ENCODE data around the gene CCDC102B. TPM values are rescaled to one million over a fixed set of nuclear protein-coding genes. Genes with fewer than 3 reads are reported as not detected.

CCDC102B gene
- total RNA-seq, 1 donor from 2014 or later = 8.1 TPM

DNA sequence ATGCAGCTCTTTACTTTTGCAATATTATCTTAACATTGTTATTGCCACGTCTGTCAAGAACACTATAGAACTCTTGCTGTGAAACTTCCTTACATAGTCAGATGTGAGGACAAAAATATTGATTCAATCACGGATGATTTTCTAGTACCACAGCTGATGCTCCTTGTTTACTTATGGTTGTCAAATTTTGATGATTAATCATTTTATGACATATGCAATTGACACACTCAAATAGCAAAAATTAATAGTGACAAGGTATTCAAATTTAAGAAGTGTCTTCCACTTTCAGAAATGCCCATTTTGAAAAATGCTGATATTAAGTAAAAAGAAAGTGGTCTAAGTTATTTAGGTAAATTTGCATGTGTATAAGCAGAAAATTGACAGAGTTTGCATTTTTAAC lies 284.0 kb downstream of the CCDC102B start:
- Mint-ChIP-seq H3K36me3 (ENCODE audit: low read depth) (no peaks in the 10 kb centered on the region), H3K4me1 (ENCODE audit: low read depth) (no peaks in the 10 kb centered on the region), H3K4me3 (ENCODE audit: unreplicated experiment) (no peak overlapping the region), H3K9me3 (ENCODE audit: low read depth) (no peaks in the 10 kb centered on the region), H3K27me3 (ENCODE audit: low read depth) (no peaks in the 10 kb centered on the region), H3K27ac (ENCODE audit: unreplicated experiment) (no peak overlapping the region)
- no peak for DNase-seq (ENCODE audit: low spot score)
- TF ChIP-seq, protein P1, sequence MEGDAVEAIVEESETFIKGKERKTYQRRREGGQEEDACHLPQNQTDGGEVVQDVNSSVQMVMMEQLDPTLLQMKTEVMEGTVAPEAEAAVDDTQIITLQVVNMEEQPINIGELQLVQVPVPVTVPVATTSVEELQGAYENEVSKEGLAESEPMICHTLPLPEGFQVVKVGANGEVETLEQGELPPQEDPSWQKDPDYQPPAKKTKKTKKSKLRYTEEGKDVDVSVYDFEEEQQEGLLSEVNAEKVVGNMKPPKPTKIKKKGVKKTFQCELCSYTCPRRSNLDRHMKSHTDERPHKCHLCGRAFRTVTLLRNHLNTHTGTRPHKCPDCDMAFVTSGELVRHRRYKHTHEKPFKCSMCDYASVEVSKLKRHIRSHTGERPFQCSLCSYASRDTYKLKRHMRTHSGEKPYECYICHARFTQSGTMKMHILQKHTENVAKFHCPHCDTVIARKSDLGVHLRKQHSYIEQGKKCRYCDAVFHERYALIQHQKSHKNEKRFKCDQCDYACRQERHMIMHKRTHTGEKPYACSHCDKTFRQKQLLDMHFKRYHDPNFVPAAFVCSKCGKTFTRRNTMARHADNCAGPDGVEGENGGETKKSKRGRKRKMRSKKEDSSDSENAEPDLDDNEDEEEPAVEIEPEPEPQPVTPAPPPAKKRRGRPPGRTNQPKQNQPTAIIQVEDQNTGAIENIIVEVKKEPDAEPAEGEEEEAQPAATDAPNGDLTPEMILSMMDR (IDR thresholded peaks at IDR 0.05) = no peak

DNA sequence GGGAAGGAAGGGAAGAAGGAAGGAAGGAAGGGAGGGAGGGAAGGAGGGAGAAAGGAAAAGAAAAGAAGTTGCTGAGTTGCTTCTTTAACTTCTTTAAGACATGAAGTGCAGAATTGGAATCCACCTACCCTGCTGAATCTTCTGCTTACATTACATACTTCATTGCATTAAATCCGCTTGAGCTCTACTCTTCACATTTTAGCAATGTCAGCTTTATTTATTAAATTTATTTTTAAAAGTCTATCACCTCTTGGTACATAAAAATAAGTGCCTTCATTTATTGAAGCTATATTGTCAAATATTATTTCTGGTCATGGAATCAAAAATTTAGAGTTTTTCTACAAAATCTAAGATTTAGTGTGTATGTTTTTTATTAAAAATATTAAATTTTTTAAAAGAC lies 284.6 kb downstream of the CCDC102B start:
- Mint-ChIP-seq H3K4me3 (ENCODE audit: unreplicated experiment) (no peak overlapping the region), H3K4me1 (ENCODE audit: low read depth) (no peaks in the 10 kb centered on the region), H3K27ac (ENCODE audit: unreplicated experiment) (no peak overlapping the region), H3K36me3 (ENCODE audit: low read depth) (no peaks in the 10 kb centered on the region), H3K27me3 (ENCODE audit: low read depth) (no peaks in the 10 kb centered on the region), H3K9me3 (ENCODE audit: low read depth) (no peaks in the 10 kb centered on the region)
- TF ChIP-seq, protein P1 (IDR thresholded peaks at IDR 0.05) = no peak
- no peak for DNase-seq (ENCODE audit: low spot score)

DNA sequence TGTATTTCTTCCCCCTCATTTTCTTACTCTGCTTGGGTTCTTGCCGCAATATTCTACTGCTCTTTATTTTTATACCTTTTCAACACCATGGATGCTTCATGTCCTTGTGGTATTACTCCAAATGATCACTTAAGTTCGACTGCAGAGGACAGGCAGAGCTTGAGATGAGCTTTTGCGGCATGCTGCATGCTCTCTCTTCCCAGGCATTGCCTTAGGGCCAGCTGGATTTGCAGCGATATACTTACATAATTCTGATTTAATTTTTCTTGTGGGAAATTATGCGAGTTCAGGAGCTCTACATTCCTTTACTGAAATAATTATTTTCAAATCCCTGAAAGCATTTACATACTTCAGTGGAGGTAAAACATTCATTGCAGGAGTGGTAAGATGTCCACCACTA lies 288.1 kb downstream of the CCDC102B start:
- Mint-ChIP-seq H3K9me3 (ENCODE audit: low read depth) (no peaks in the 10 kb centered on the region), H3K27me3 (ENCODE audit: low read depth) (no peaks in the 10 kb centered on the region), H3K4me1 (ENCODE audit: low read depth) (no peaks in the 10 kb centered on the region), H3K27ac (ENCODE audit: unreplicated experiment) (no peak overlapping the region), H3K4me3 (ENCODE audit: unreplicated experiment) (no peak overlapping the region), H3K36me3 (ENCODE audit: low read depth) (no peaks in the 10 kb centered on the region)
- no peak for DNase-seq (ENCODE audit: low spot score)
- TF ChIP-seq, protein P1 (IDR thresholded peaks at IDR 0.05) = no peak

DNA sequence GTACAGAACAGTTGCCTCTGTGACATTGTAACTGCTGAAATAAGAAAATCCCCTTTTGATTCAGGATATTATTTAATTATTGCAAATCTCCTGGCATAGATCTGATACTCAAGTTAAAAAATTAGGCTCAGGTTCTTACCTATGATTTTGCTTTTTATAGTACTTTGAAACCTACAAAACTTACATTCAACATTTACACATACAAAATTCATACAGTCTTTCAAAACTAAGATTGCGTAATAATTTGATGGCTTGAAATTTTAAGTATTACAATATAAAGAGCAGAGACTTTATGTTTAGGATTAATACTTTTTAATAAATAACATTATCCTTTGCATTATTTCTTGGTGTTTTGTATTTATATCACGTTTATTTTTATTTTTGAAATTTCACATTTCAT lies 291.1 kb downstream of the CCDC102B start:
- DNase-seq (ENCODE audit: low spot score) = no peak
- no peak overlapping the region for H3K4me3 Mint-ChIP-seq (ENCODE audit: unreplicated experiment)
- no peak overlapping the region for H3K27ac Mint-ChIP-seq (ENCODE audit: unreplicated experiment)
- no peaks in the 10 kb centered on the region for H3K36me3 Mint-ChIP-seq (ENCODE audit: low read depth)
- H3K4me1 Mint-ChIP-seq (ENCODE audit: low read depth) = no peaks in the 10 kb centered on the region
- H3K9me3 Mint-ChIP-seq (ENCODE audit: low read depth) = no peaks in the 10 kb centered on the region
- TF ChIP-seq, protein P1 (IDR thresholded peaks at IDR 0.05) = no peak
- no peaks in the 10 kb centered on the region for H3K27me3 Mint-ChIP-seq (ENCODE audit: low read depth)

DNA sequence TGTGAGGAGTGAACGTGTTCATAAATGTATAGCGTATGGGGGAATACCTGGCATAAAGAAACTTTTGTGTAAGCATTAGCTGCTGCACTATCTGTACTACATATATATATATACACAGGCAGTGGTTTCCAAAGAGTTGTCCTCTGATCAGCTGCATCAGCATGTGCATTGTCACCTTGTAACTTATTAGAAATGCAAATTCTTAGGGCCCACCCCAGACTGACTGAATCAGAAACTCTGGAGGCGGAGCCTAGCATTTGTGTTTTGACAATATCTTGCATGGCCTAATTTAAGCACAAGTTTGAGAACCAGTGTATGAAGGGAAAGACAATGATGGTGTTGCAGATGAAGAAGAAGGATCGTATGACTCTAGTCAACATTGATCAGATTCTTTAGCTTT lies 299.5 kb downstream of the CCDC102B start:
- Mint-ChIP-seq H3K27ac (ENCODE audit: unreplicated experiment) (no peak overlapping the region), H3K4me3 (ENCODE audit: unreplicated experiment) (no peak overlapping the region), H3K27me3 (ENCODE audit: low read depth) (no peaks in the 10 kb centered on the region), H3K9me3 (ENCODE audit: low read depth) (peaks cover 3% of the 10 kb centered on the region), H3K4me1 (ENCODE audit: low read depth) (no peaks in the 10 kb centered on the region), H3K36me3 (ENCODE audit: low read depth) (no peaks in the 10 kb centered on the region)
- DNase-seq (ENCODE audit: low spot score) = no peak
- TF ChIP-seq, protein P1 (IDR thresholded peaks at IDR 0.05) = no peak
